H1 (cell line): ENCODE data around the gene DNAJB1. TPM values are rescaled to one million over a fixed set of nuclear protein-coding genes. Genes with fewer than 3 reads are reported as not detected.

Experiments used
- CTCF ChIA-PET: fragments of 300-600 bp; sonication (Branson Sonifier 250); formaldehyde crosslinking; loops from one replicate; lab custom pipeline; 2021; ENCODE audit not compliant: partially characterized antibody; lab: Charles Lee
- POLR2A ChIA-PET: fragments of 300-600 bp; sonication (Branson Sonifier 250); formaldehyde crosslinking; loops from one replicate; lab custom pipeline; 2021; ENCODE audit warnings: inconsistent platforms; ENCODE audit not compliant: partially characterized antibody; lab: Charles Lee
- DNase-seq, 2 experiments: peaks; one replicate each; pipeline versions ENCODE4 v3.0.0 to v3.0.0-alpha.2; 2010 to 2022; ENCODE audit warnings: low spot score in 2 of 2, low read depth in 1 of 2, mixed read lengths in 1 of 2
- FAIRE-seq: peaks from 2 replicates; lab custom pipeline; 2011; peaks lifted over from hg19 to GRCh38; lab: Jason Lieb, UNC
- H2AFZ ChIP-seq: 2 replicates; pipeline ENCODE4 v1.8.1; 2012; ENCODE audit warnings: low read length, inconsistent platforms
- H2AK5ac ChIP-seq: 2 replicates; pipeline ENCODE4 v1.6.1; 2013; ENCODE audit warnings: low read depth, low read length
- H2BK120ac ChIP-seq: replicated peaks from 2 replicates; pipeline ENCODE3; 2013; ENCODE audit warnings: low read depth, low read length, inconsistent platforms
- H2BK12ac ChIP-seq: 2 replicates; pipeline ENCODE4 v1.6.1; 2013; ENCODE audit warnings: low read depth, low read length
- H2BK15ac ChIP-seq: 2 replicates; pipeline ENCODE4 v1.6.1; 2013; ENCODE audit warnings: low read length
- H2BK20ac ChIP-seq: 2 replicates; pipeline ENCODE4 v1.6.1; 2013; ENCODE audit warnings: low read length
- H2BK5ac ChIP-seq: 2 replicates; pipeline ENCODE4 v1.6.1; 2013; ENCODE audit warnings: low read depth, low read length
- H3K14ac ChIP-seq: 2 replicates; pipeline ENCODE4 v1.6.1; 2013; ENCODE audit warnings: inconsistent platforms; ENCODE audit not compliant: insufficient read length
- H3K18ac ChIP-seq: 2 replicates; pipeline ENCODE4 v1.6.1; 2013; ENCODE audit warnings: low read length; ENCODE audit errors: extremely low read depth
- H3K23ac ChIP-seq: 2 replicates; pipeline ENCODE4 v1.6.1; 2013; ENCODE audit warnings: inconsistent platforms; ENCODE audit not compliant: insufficient read length
- H3K23me2 ChIP-seq: 2 replicates; pipeline ENCODE4 v1.6.1; 2013; ENCODE audit warnings: low read depth, low read length
- H3K27ac ChIP-seq: 2 replicates; pipeline ENCODE4 v1.6.1; 2011; ENCODE audit warnings: low read depth, low read length, inconsistent platforms
- H3K27me3 ChIP-seq, 4 experiments: replicated peaks in 1 of 4; 1 replicate in 1 of 4; 2 replicates in 3 of 4; pipeline versions ENCODE4 v1.6.1 to v1.8.1; 2011 to 2013; ENCODE audit warnings: low read length in 3 of 4, mild to moderate bottlenecking in 3 of 4, inconsistent platforms in 2 of 4, mixed read lengths in 2 of 4, moderate library complexity in 1 of 4; ENCODE audit not compliant: control insufficient read depth in 3 of 4, insufficient read depth in 3 of 4; ENCODE audit errors: extremely low read depth in 1 of 4
- H3K36me3 ChIP-seq, 4 experiments: 2 replicates each; pipeline versions ENCODE4 v1.6.1 to v1.8.1; 2011 to 2013; ENCODE audit warnings: mild to moderate bottlenecking in 4 of 4, low read length in 3 of 4, moderate library complexity in 2 of 4, control low read depth in 1 of 4, inconsistent platforms in 1 of 4; ENCODE audit not compliant: insufficient read depth in 4 of 4, control insufficient read depth in 2 of 4
- H3K4ac ChIP-seq: replicated peaks from 2 replicates; pipeline ENCODE3; 2013; ENCODE audit warnings: low read length, low read depth, mixed read lengths, inconsistent platforms; ENCODE audit not compliant: insufficient read length
- H3K4me1 ChIP-seq, 4 experiments: replicated peaks in 1 of 4; 1 replicate in 1 of 4; 2 replicates in 3 of 4; pipeline versions ENCODE4 v1.6.1 to v1.8.1; 2011 to 2013; ENCODE audit warnings: low read length in 3 of 4, inconsistent platforms in 2 of 4, mixed read lengths in 1 of 4; ENCODE audit not compliant: insufficient read depth in 4 of 4, control insufficient read depth in 3 of 4
- H3K4me2 ChIP-seq, 2 experiments: 2 replicates each; pipeline versions ENCODE4 v1.6.1 to v1.8.1; 2011 to 2013; ENCODE audit warnings: low read depth in 2 of 2, low read length in 2 of 2, control low read depth in 1 of 2, inconsistent platforms in 1 of 2, mild to moderate bottlenecking in 1 of 2; ENCODE audit not compliant: insufficient read depth in 1 of 2
- H3K4me3 ChIP-seq, 4 experiments: fragments of 200-600, 300-600 bp in 1 of 4; sonication (generic), shearing (Covaris generic), sonication (Bioruptor Twin) in 1 of 4; 2 replicates each; pipeline versions ENCODE4 v1.5.1 to v1.8.1; 2011 to 2016; ENCODE audit warnings: low read length in 4 of 4, low read depth in 3 of 4, control low read depth in 2 of 4, inconsistent platforms in 2 of 4, mild to moderate bottlenecking in 2 of 4, mixed read lengths in 1 of 4, moderate library complexity in 1 of 4; ENCODE audit not compliant: insufficient read depth in 2 of 4; ENCODE audit errors: extremely low read depth in 1 of 4
- H3K56ac ChIP-seq: replicated peaks from 2 replicates; pipeline ENCODE3; 2013; ENCODE audit warnings: low read depth, mild to moderate bottlenecking, mixed read lengths, low read length, inconsistent platforms; ENCODE audit not compliant: insufficient read length
- H3K79me1 ChIP-seq: 2 replicates; pipeline ENCODE4 v1.6.1; 2013; ENCODE audit warnings: low read depth, low read length, control low read depth
- H3K79me2 ChIP-seq, 2 experiments: 2 replicates each; pipeline versions ENCODE4 v1.6.1 to v1.8.1; 2012 to 2013; ENCODE audit warnings: low read length in 2 of 2, mild to moderate bottlenecking in 2 of 2, inconsistent platforms in 1 of 2; ENCODE audit not compliant: insufficient read depth in 2 of 2, control insufficient read depth in 1 of 2
- H3K9ac ChIP-seq, 4 experiments: replicated peaks in 1 of 4; 1 replicate in 1 of 4; 2 replicates in 3 of 4; pipeline versions ENCODE4 v1.6.1 to v1.8.1; 2011 to 2013; ENCODE audit warnings: low read depth in 3 of 4, low read length in 3 of 4, control low read depth in 2 of 4, mild to moderate bottlenecking in 2 of 4, moderate library complexity in 2 of 4, inconsistent platforms in 1 of 4; ENCODE audit errors: extremely low read depth in 1 of 4
- H3K9me3 ChIP-seq, 2 experiments: 2 replicates each; pipeline versions ENCODE4 v1.6.1 to v1.8.1; 2012 to 2013; ENCODE audit warnings: mild to moderate bottlenecking in 2 of 2, moderate library complexity in 2 of 2, control low read depth in 1 of 2, inconsistent platforms in 1 of 2, low read depth in 1 of 2, low read length in 1 of 2, mixed read lengths in 1 of 2; ENCODE audit not compliant: insufficient read depth in 2 of 2
- H4K20me1 ChIP-seq, 2 experiments: replicated peaks in 1 of 2; 2 replicates each; pipeline versions ENCODE3 to v1.8.1; 2011 to 2013; ENCODE audit warnings: inconsistent platforms in 2 of 2, low read length in 2 of 2, mild to moderate bottlenecking in 1 of 2; ENCODE audit not compliant: insufficient read depth in 2 of 2, control insufficient read depth in 1 of 2
- H4K5ac ChIP-seq: 2 replicates; pipeline ENCODE4 v1.6.1; 2013; ENCODE audit warnings: low read length, low read depth, mixed read lengths, inconsistent platforms; ENCODE audit not compliant: insufficient read length
- H4K8ac ChIP-seq: 2 replicates; pipeline ENCODE4 v1.8.0; 2013; ENCODE audit warnings: mild to moderate bottlenecking, moderate library complexity, low read length, inconsistent platforms; ENCODE audit not compliant: insufficient read depth; ENCODE audit errors: extremely low read depth
- H4K91ac ChIP-seq: replicated peaks from 2 replicates; pipeline ENCODE3; 2013; ENCODE audit warnings: low read length, mixed read lengths, inconsistent platforms; ENCODE audit not compliant: insufficient read length
- EZH2 ChIP-seq: fragments of 200-600 bp; sonication (generic); IDR thresholded peaks from 2 replicates; pipeline ENCODE4 v1.7.1; 2012; ENCODE audit warnings: low read depth, mild to moderate bottlenecking, moderate library complexity, low read length, inconsistent platforms; ENCODE audit not compliant: severe bottlenecking
- JUND ChIP-seq: IDR thresholded peaks from 2 replicates; pipeline ENCODE4 v1.6.1; 2011; ENCODE audit warnings: mild to moderate bottlenecking, improper control_type of control experiment, low read length
- KDM1A ChIP-seq: fragments of 200-600, 300-600 bp; sonication (generic); IDR thresholded peaks from 2 replicates; pipeline ENCODE4 v1.7.1; 2016; ENCODE audit warnings: mild to moderate bottlenecking, low read length, borderline replicate concordance
- MAFK ChIP-seq: IDR thresholded peaks from 2 replicates; pipeline ENCODE4 v1.6.1; 2012; ENCODE audit warnings: low read depth, mild to moderate bottlenecking, improper control_type of control experiment, low read length
- NANOG ChIP-seq: IDR thresholded peaks from 2 replicates; pipeline ENCODE4 v1.6.1; 2011; ENCODE audit warnings: low read length, low read depth, mild to moderate bottlenecking, inconsistent platforms; ENCODE audit not compliant: insufficient read depth, poor library complexity, severe bottlenecking
- SIN3A ChIP-seq, 2 experiments: IDR thresholded peaks in 1 of 2; conservative IDR thresholded peaks in 1 of 2; 2 replicates each; pipeline ENCODE4 v1.6.1; 2011 to 2012; ENCODE audit warnings: low read length in 2 of 2, improper control_type of control experiment in 1 of 2, low read depth in 1 of 2, mild to moderate bottlenecking in 1 of 2
- SIRT6 ChIP-seq: IDR thresholded peaks from one replicate; pipeline ENCODE4 v1.7.1; 2012; ENCODE audit warnings: low read length, inconsistent platforms
- SUZ12 ChIP-seq: fragments of 200-600 bp; sonication (generic); IDR thresholded peaks from 2 replicates; pipeline ENCODE4 v1.6.1; 2012; ENCODE audit warnings: mild to moderate bottlenecking, inconsistent platforms, low read length, moderate library complexity, mixed read lengths
- TCF12 ChIP-seq: IDR thresholded peaks from 2 replicates; pipeline ENCODE4 v1.6.1; 2011; ENCODE audit warnings: low read depth, mild to moderate bottlenecking, low read length
- USF2 ChIP-seq: IDR thresholded peaks from 2 replicates; pipeline ENCODE4 v1.6.1; 2011; ENCODE audit warnings: low read length, improper control_type of control experiment
- WGBS, 2 experiments: shearing (Covaris generic) in 1 of 2; methylation state at CpG; one replicate each; pipeline versions ENCODE4 v1.1.6 to v1.1.7; 2013 to 2015; ENCODE audit warnings: low lambda C conversion rate in 2 of 2, mixed read lengths in 2 of 2, inconsistent platforms in 1 of 2, low coverage in 1 of 2, missing lambda C conversion rate in 1 of 2; ENCODE audit not compliant: insufficient replicate concordance in 2 of 2, insufficient coverage in 1 of 2, insufficient read length in 1 of 2; ENCODE audit errors: extremely low coverage in 1 of 2, missing lambda C conversion rate in 1 of 2; 5-methylcytosine and 5-hydroxymethylcytosine counted together
- polyA plus RNA-seq, 7 experiments: library from polyadenylated mRNA; depleted of rRNA in 3 of 7; stranded (reverse) in 5 of 7; unstranded in 2 of 7; fragments of >200 nt in 5 of 7; fragments of 200-250 nt in 2 of 7; gene quantifications; 1 replicate in 5 of 7; 2 replicates in 1 of 7; 4 replicates in 1 of 7; pipeline versions ENCODE4 v1.2.1 to v1.2.3, GENCODE V29; 2011 to 2013; ENCODE audit warnings: missing spikeins in 2 of 7, mixed read lengths in 2 of 7
- total RNA-seq: library from RNA; stranded (reverse); fragmentation: NEBNext Ultra II Directional; extraction: Animal tissue kit (Norgen Biotek cat#: 25700); gene quantifications from 2 replicates; pipeline ENCODE4 v1.2.1, GENCODE V29; 2021

The DNAJB1 gene
- total and polyA plus RNA-seq, 2 of the 8 experiments (the other 6 are each of a cell fraction or from before 2014, with no cell fraction given) = 62.9 to 64.3 TPM

- Histone ChIP-seq H2BK5ac (no peak overlapping the region), H3K4ac (no peak overlapping the region), H3K56ac (no peak overlapping the region), H3K23ac (no peak overlapping the region), H3K9me3 (no peaks in the 10 kb centered on the region), H3K23me2 (peaks cover 4% of the 10 kb centered on the region), H2BK12ac (no peak overlapping the region), H3K14ac (no peak overlapping the region), H2AFZ (peak overlapping the region; percentile 28; the same call in 1 of the 2 replicates), H3K27me3 (no peaks in the 10 kb centered on the region), H4K5ac (no peak overlapping the region), H3K9ac (no peak overlapping the region), H3K27ac (no peak overlapping the region), H2BK15ac (no peak overlapping the region), H2BK120ac (no peak overlapping the region), H3K79me2 (peaks cover 6 to 36% of the 10 kb centered on the region in 2 experiments), H3K4me3 (peak overlapping the region; percentile 34 to 86 (median 43); a peak in 7 of 8 replicates), H2BK20ac (no peak overlapping the region), H4K20me1 (peaks cover 0 to 4% of the 10 kb centered on the region in 2 experiments), H4K8ac (no peak overlapping the region), H3K4me1 (peaks cover 0 to 2% (median 1%) of the 10 kb centered on the region in 4 experiments; a peak in 3 of 7 replicates), H3K36me3 (no peaks in the 10 kb centered on the region), H4K91ac (no peak overlapping the region), H3K18ac (peak overlapping the region; percentile 19; the same call in 1 of the 2 replicates), H2AK5ac (no peak overlapping the region), H3K4me2 (peak overlapping the region; percentile 60 to 73), H3K79me1 (peaks cover 10% of the 10 kb centered on the region)
- no peak for DNase-seq
- no peak for FAIRE-seq
- POLR2A ChIA-PET = interaction anchor here (0.6 to 2.3 kb wide), 3 partner anchors 10 to 577 kb away, joined by 3 to 16 read pairs (median 4); partner anchors contain the start of gene DNAJB1
- CTCF ChIA-PET = no interaction called here
- WGBS, 2 experiments = 49% methylated on average over 37 of the region's 39 CpGs; no CpG with 5 or more reads in 1 of the 2 experiments
- no peak for TF ChIP-seq SIRT6
- TF ChIP-seq KDM1A = peak; percentile 16; the same call in 1 of the 2 replicates
- TF ChIP-seq EZH2 = no peak
- no peak for TF ChIP-seq NANOG
- TF ChIP-seq SIN3A (conservative IDR thresholded peaks at IDR 0.05 in 1 of 2, IDR thresholded peaks at IDR 0.05 in 1 of 2; ENCODE audit: low read depth in 1 of 2, low read length in 2 of 2) = 0 out of 4 replicates have a peak, but pooled peaks of 1 of the 2 experiments have one; percentile 70
- TF ChIP-seq MAFK = no peak
- TF ChIP-seq TCF12 = no peak
- 0 out of 2 replicates have a peak, but pooled peaks have one; percentile 12 for TF ChIP-seq USF2
- TF ChIP-seq JUND = no peak
- no peak for TF ChIP-seq SUZ12
These were observed 10.4 kb upstream of the DNAJB1 start for GRCh38 chr19:14528419-14529253.
